ENCODE data around the gene ODAM. TPM values are rescaled to one million over a fixed set of nuclear protein-coding genes. Genes with fewer than 3 reads are reported as not detected.

ODAM gene, protein sequence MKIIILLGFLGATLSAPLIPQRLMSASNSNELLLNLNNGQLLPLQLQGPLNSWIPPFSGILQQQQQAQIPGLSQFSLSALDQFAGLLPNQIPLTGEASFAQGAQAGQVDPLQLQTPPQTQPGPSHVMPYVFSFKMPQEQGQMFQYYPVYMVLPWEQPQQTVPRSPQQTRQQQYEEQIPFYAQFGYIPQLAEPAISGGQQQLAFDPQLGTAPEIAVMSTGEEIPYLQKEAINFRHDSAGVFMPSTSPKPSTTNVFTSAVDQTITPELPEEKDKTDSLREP
- polyA plus RNA-seq (2013), result not detected

DNA sequence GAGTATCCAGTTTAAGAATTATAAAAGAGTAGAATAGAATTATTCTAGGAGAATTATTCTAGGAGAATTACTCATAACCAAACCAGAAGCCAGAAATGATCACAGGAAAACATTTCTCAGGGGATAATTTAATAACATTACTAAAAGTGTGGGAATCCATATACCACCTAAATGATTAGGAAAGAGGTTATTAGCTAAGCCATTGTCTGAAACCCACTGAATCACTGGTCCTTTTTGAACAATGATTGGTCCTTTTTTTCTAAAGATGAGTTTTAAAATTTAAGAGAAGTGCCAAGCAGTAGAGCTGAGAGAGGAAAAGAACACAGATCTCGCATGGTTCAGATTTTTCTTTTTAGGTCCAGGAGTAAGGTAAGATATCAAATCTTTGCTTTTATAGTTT is at the start of gene ODAM:
TSS of gene ODAM (plus strand) at position 301 of the 400 bp plus-strand sequence. CDS start 819 bp downstream, outside the sequence.
- CTCF ChIA-PET, result no interaction called here
- no peaks in the 10 kb centered on the region for H3K9me3 ChIP-seq (ENCODE audit: control extremely low read depth in 1 of 5, control insufficient read depth in 4 of 5, insufficient read depth in 2 of 5, low read depth in 1 of 5, low read length in 4 of 5)
- DNase-seq, result no peak
- no peaks in the 10 kb centered on the region for H3K27me3 ChIP-seq (replicated peaks in 2 of 5; ENCODE audit: control insufficient read depth in 4 of 5, insufficient read depth in 5 of 5, low read length in 4 of 5)
- H3K36me3 ChIP-seq (ENCODE audit: control insufficient read depth in 4 of 4, insufficient read depth in 4 of 4, low read length in 3 of 4), result no peaks in the 10 kb centered on the region
- no peak within 1 kb of the TSS for H3K4me3 ChIP-seq (ENCODE audit: control insufficient read depth in 1 of 7, extremely low read depth in 1 of 7, insufficient read depth in 4 of 7, low read depth in 2 of 7, low read length in 6 of 7)
- WGBS (ENCODE audit: insufficient coverage), result 100% methylated on average over 1 of the region's 1 CpG
- H3K4me1 ChIP-seq (ENCODE audit: control extremely low read depth in 1 of 4, control insufficient read depth in 4 of 4, insufficient read depth in 4 of 4, low read length in 3 of 4), result no peaks in the 10 kb centered on the region
- POLR2A ChIA-PET, result no interaction called here
- no peak within 1 kb of the TSS for H3K27ac ChIP-seq (ENCODE audit: insufficient read depth in 1 of 2, low read depth in 1 of 2, low read length in 2 of 2, poor library complexity in 1 of 2, severe bottlenecking in 2 of 2)

GRCh38 chr4:70151271-70151670 is 44.3 kb upstream of the ODAM start:
- no peaks in the 10 kb centered on the region for H3K27me3 ChIP-seq (replicated peaks in 2 of 5; ENCODE audit: control insufficient read depth in 4 of 5, insufficient read depth in 5 of 5, low read length in 4 of 5)
- H3K4me3 ChIP-seq (ENCODE audit: control insufficient read depth in 1 of 7, extremely low read depth in 1 of 7, insufficient read depth in 4 of 7, low read depth in 2 of 7, low read length in 6 of 7), result no peak overlapping the region
- H3K9me3 ChIP-seq (ENCODE audit: control extremely low read depth in 1 of 5, control insufficient read depth in 4 of 5, insufficient read depth in 2 of 5, low read depth in 1 of 5, low read length in 4 of 5), result no peaks in the 10 kb centered on the region
- no peak overlapping the region for H3K27ac ChIP-seq (ENCODE audit: insufficient read depth in 1 of 2, low read depth in 1 of 2, low read length in 2 of 2, poor library complexity in 1 of 2, severe bottlenecking in 2 of 2)
- no CpG with 5 or more reads among the region's 3 CpGs for WGBS (ENCODE audit: insufficient coverage)
- ChIA-PET CTCF (no interaction called here), POLR2A (no interaction called here)
- no peaks in the 10 kb centered on the region for H3K36me3 ChIP-seq (ENCODE audit: control insufficient read depth in 4 of 4, insufficient read depth in 4 of 4, low read length in 3 of 4)
- no peaks in the 10 kb centered on the region for H3K4me1 ChIP-seq (ENCODE audit: control extremely low read depth in 1 of 4, control insufficient read depth in 4 of 4, insufficient read depth in 4 of 4, low read length in 3 of 4)
- no peak for DNase-seq

GRCh38 chr4:70152088-70152487 is 43.4 kb upstream of the ODAM start:
- CTCF ChIA-PET, result no interaction called here

DNA sequence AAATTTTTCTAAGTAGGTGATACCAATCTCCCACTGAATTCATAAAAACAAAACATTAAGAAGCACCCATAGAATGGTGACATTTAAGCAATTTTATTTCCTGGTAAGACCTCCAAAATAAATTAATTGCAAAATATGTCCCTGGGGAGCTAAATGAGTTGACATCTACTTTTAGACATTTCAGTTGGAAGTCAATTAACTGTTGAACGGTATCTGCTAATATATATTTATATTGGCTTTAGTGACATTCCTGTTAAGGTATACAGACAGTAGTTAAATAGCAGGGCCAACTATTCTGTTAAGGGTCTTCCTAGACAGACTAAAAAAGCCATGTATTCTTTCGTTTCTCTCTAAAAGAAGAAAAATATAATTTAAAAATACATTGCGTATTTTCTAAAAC is 41.6 kb upstream of the ODAM start, which contains the start of gene PRR27:
TSS of gene PRR27 (plus strand) at position 301 of the 400 bp plus-strand sequence. CDS start 139 bp downstream, outside the sequence.
- POLR2A ChIA-PET, result no interaction called here
- no peaks in the 10 kb centered on the region for H3K27me3 ChIP-seq (replicated peaks in 2 of 5; ENCODE audit: control insufficient read depth in 4 of 5, insufficient read depth in 5 of 5, low read length in 4 of 5)
- H3K4me1 ChIP-seq (ENCODE audit: control extremely low read depth in 1 of 4, control insufficient read depth in 4 of 4, insufficient read depth in 4 of 4, low read length in 3 of 4), result no peaks in the 10 kb centered on the region
- H3K36me3 ChIP-seq (ENCODE audit: control insufficient read depth in 4 of 4, insufficient read depth in 4 of 4, low read length in 3 of 4), result no peaks in the 10 kb centered on the region
- H3K9me3 ChIP-seq (ENCODE audit: control extremely low read depth in 1 of 5, control insufficient read depth in 4 of 5, insufficient read depth in 2 of 5, low read depth in 1 of 5, low read length in 4 of 5), result no peaks in the 10 kb centered on the region
- H3K4me3 ChIP-seq (ENCODE audit: control insufficient read depth in 1 of 7, extremely low read depth in 1 of 7, insufficient read depth in 4 of 7, low read depth in 2 of 7, low read length in 6 of 7), result no peak within 1 kb of the TSS
- CTCF ChIA-PET, result no interaction called here
- no peak within 1 kb of the TSS for H3K27ac ChIP-seq (ENCODE audit: insufficient read depth in 1 of 2, low read depth in 1 of 2, low read length in 2 of 2, poor library complexity in 1 of 2, severe bottlenecking in 2 of 2)
- no peak for DNase-seq
- no CpG with 5 or more reads among the region's 3 CpGs for WGBS (ENCODE audit: insufficient coverage)

More at GRCh38 chr4:70152088-70152487, 43.4 kb upstream of the ODAM start:
- Histone ChIP-seq H3K4me3 (ENCODE audit: control insufficient read depth in 1 of 7, extremely low read depth in 1 of 7, insufficient read depth in 4 of 7, low read depth in 2 of 7, low read length in 6 of 7) (no peak overlapping the region), H3K27ac (ENCODE audit: insufficient read depth in 1 of 2, low read depth in 1 of 2, low read length in 2 of 2, poor library complexity in 1 of 2, severe bottlenecking in 2 of 2) (no peak overlapping the region), H3K27me3 (replicated peaks in 2 of 5; ENCODE audit: control insufficient read depth in 4 of 5, insufficient read depth in 5 of 5, low read length in 4 of 5) (no peaks in the 10 kb centered on the region), H3K9me3 (ENCODE audit: control extremely low read depth in 1 of 5, control insufficient read depth in 4 of 5, insufficient read depth in 2 of 5, low read depth in 1 of 5, low read length in 4 of 5) (no peaks in the 10 kb centered on the region), H3K36me3 (ENCODE audit: control insufficient read depth in 4 of 4, insufficient read depth in 4 of 4, low read length in 3 of 4) (no peaks in the 10 kb centered on the region), H3K4me1 (ENCODE audit: control extremely low read depth in 1 of 4, control insufficient read depth in 4 of 4, insufficient read depth in 4 of 4, low read length in 3 of 4) (no peaks in the 10 kb centered on the region)
- DNase-seq, result no peak
- WGBS (ENCODE audit: insufficient coverage), result 100% methylated on average over 1 of the region's 2 CpGs
- POLR2A ChIA-PET, result no interaction called here

DNA sequence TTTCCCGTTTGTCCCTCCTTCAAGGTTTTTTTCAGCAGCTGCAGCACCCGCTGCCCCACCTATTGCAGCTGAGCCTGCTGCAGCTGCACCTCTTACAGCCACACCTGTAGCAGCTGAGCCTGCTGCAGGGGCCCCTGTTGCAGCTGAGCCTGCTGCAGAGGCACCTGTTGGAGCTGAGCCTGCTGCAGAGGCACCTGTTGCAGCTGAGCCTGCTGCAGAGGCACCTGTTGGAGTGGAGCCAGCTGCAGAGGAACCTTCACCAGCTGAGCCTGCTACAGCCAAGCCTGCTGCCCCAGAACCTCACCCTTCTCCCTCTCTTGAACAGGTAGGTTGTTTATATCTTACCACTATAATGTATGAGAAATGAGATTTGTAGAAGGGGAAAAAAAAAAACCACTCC is 36.9 kb upstream of the ODAM start:
- Histone ChIP-seq H3K27me3 (replicated peaks in 2 of 5; ENCODE audit: control insufficient read depth in 4 of 5, insufficient read depth in 5 of 5, low read length in 4 of 5) (no peaks in the 10 kb centered on the region), H3K36me3 (ENCODE audit: control insufficient read depth in 4 of 4, insufficient read depth in 4 of 4, low read length in 3 of 4) (no peaks in the 10 kb centered on the region), H3K9me3 (ENCODE audit: control extremely low read depth in 1 of 5, control insufficient read depth in 4 of 5, insufficient read depth in 2 of 5, low read depth in 1 of 5, low read length in 4 of 5) (no peaks in the 10 kb centered on the region), H3K4me1 (ENCODE audit: control extremely low read depth in 1 of 4, control insufficient read depth in 4 of 4, insufficient read depth in 4 of 4, low read length in 3 of 4) (no peaks in the 10 kb centered on the region), H3K27ac (ENCODE audit: insufficient read depth in 1 of 2, low read depth in 1 of 2, low read length in 2 of 2, poor library complexity in 1 of 2, severe bottlenecking in 2 of 2) (no peak overlapping the region), H3K4me3 (ENCODE audit: control insufficient read depth in 1 of 7, extremely low read depth in 1 of 7, insufficient read depth in 4 of 7, low read depth in 2 of 7, low read length in 6 of 7) (no peak overlapping the region)
- ChIA-PET CTCF (no interaction called here), POLR2A (no interaction called here)
- DNase-seq, result no peak
- 70% methylated on average over 2 of the region's 2 CpGs for WGBS (ENCODE audit: insufficient coverage)

DNA sequence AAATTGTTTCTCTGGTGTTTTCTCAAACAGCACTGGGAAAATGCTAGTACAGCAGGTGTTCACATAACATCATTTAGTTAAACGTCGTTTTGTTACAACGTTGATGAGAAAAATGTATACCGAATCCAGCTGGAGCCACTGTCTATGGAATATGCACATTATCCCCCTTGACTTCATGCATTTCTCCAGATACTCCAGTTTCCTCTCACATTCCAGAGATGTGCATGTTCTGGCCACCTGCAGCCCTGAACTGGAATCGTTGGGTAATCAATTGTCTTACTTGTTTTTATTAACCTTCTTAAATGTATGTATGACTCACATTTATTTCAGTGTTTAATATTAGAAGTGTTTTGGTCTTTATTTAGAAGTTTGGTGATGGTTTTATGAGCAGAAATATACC is 18.4 kb upstream of the ODAM start:
- Histone ChIP-seq H3K36me3 (ENCODE audit: control insufficient read depth in 4 of 4, insufficient read depth in 4 of 4, low read length in 3 of 4) (no peaks in the 10 kb centered on the region), H3K4me1 (ENCODE audit: control extremely low read depth in 1 of 4, control insufficient read depth in 4 of 4, insufficient read depth in 4 of 4, low read length in 3 of 4) (no peaks in the 10 kb centered on the region), H3K27me3 (replicated peaks in 2 of 5; ENCODE audit: control insufficient read depth in 4 of 5, insufficient read depth in 5 of 5, low read length in 4 of 5) (peaks cover 0 to 6% (median 0%) of the 10 kb centered on the region in 5 experiments), H3K4me3 (ENCODE audit: control insufficient read depth in 1 of 7, extremely low read depth in 1 of 7, insufficient read depth in 4 of 7, low read depth in 2 of 7, low read length in 6 of 7) (no peak overlapping the region), H3K27ac (ENCODE audit: insufficient read depth in 1 of 2, low read depth in 1 of 2, low read length in 2 of 2, poor library complexity in 1 of 2, severe bottlenecking in 2 of 2) (no peak overlapping the region), H3K9me3 (ENCODE audit: control extremely low read depth in 1 of 5, control insufficient read depth in 4 of 5, insufficient read depth in 2 of 5, low read depth in 1 of 5, low read length in 4 of 5) (no peaks in the 10 kb centered on the region)
- POLR2A ChIA-PET, result no interaction called here
- no peak for DNase-seq
- CTCF ChIA-PET, result no interaction called here
- WGBS (ENCODE audit: insufficient coverage), result 70% methylated on average over 3 of the region's 5 CpGs

DNA sequence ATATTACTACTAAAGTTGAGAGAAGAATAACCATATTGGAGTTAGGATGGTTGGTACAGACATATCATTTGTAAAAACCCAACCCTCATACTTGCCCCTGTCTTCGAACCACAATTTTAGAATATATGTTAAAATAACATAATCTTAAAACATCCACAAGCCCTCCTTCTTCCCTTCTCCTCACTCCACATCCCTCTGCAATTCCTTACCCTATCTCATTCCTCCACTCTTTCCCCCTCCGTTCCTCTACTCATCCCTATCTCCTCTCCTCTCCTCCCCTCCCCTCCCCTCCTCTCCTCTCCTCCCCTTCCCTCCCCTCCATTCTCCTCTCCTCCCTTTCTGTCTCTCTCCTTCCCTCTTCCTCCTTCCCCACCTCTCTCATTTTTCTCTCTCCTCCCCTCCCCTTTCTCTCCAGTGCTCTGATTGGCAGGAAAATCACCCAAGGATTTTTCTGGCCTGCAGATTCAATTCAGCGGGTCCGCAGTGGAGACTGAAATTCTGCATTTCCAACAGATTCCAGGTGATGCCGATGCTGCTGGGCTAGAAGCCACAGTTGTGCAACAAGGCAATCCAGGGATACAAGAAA is 17.4 kb upstream of the ODAM start:
- H3K27me3 ChIP-seq (replicated peaks in 2 of 5; ENCODE audit: control insufficient read depth in 4 of 5, insufficient read depth in 5 of 5, low read length in 4 of 5), result peaks cover 0 to 6% (median 0%) of the 10 kb centered on the region in 5 experiments
- H3K9me3 ChIP-seq (ENCODE audit: control extremely low read depth in 1 of 5, control insufficient read depth in 4 of 5, insufficient read depth in 2 of 5, low read depth in 1 of 5, low read length in 4 of 5), result no peaks in the 10 kb centered on the region
- CTCF ChIA-PET, result no interaction called here
- H3K36me3 ChIP-seq (ENCODE audit: control insufficient read depth in 4 of 4, insufficient read depth in 4 of 4, low read length in 3 of 4), result no peaks in the 10 kb centered on the region
- no peak overlapping the region for H3K4me3 ChIP-seq (ENCODE audit: control insufficient read depth in 1 of 7, extremely low read depth in 1 of 7, insufficient read depth in 4 of 7, low read depth in 2 of 7, low read length in 6 of 7)
- H3K4me1 ChIP-seq (ENCODE audit: control extremely low read depth in 1 of 4, control insufficient read depth in 4 of 4, insufficient read depth in 4 of 4, low read length in 3 of 4), result no peaks in the 10 kb centered on the region
- POLR2A ChIA-PET, result no interaction called here
- DNase-seq, result no peak
- no peak overlapping the region for H3K27ac ChIP-seq (ENCODE audit: insufficient read depth in 1 of 2, low read depth in 1 of 2, low read length in 2 of 2, poor library complexity in 1 of 2, severe bottlenecking in 2 of 2)
- 66% methylated on average over 3 of the region's 5 CpGs for WGBS (ENCODE audit: insufficient coverage)

All from common myeloid progenitor, CD34-positive (primary cell).